Stomach (tissue), 9 donors: ENCODE measurements around the gene EIF6. TPM values are rescaled to one million over a fixed set of nuclear protein-coding genes. Genes with fewer than 3 reads are reported as not detected.

Experiments
- DNase-seq, 2 donors: peaks; one replicate each; pipeline versions ENCODE4 v3.0.0 to v3.0.0-alpha.2; 2013 to 2019
- H3K27ac ChIP-seq, 5 donors: fragments of 200-600 bp in 4 of 5; sonication (generic) in 4 of 5; one replicate each; pipeline ENCODE4 v1.5.1; 2013 to 2019; ENCODE audit warnings: mild to moderate bottlenecking in 1 of 5, moderate library complexity in 1 of 5
- H3K27me3 ChIP-seq, 3 donors: fragments of 200-600 bp; sonication (generic); one replicate each; pipeline ENCODE4 v1.5.1; 2017 to 2019; ENCODE audit warnings: mixed run types in 1 of 3
- H3K36me3 ChIP-seq, 4 donors: fragments of 200-600 bp; sonication (generic); 1 replicate in 3 of 4; 2 replicates in 1 of 4; pipeline ENCODE4 v1.5.1; 2016 to 2019
- H3K4me1 ChIP-seq, 4 donors: fragments of 200-600 bp; sonication (generic); one replicate each; pipeline ENCODE4 v1.5.1; 2016 to 2019
- H3K4me3 ChIP-seq, 4 donors: fragments of 200-600 bp; sonication (generic) in 3 of 4; one replicate each; pipeline ENCODE4 v1.5.1; 2016 to 2019; ENCODE audit warnings: mild to moderate bottlenecking in 1 of 4
- H3K9me3 ChIP-seq, 4 donors: fragments of 200-600 bp; sonication (generic); one replicate each; pipeline ENCODE4 v1.5.1; 2016 to 2019
- EP300 ChIP-seq: sonication (generic); formaldehyde crosslinking; IDR thresholded peaks from one replicate; pipeline ENCODE4 v1.6.1; 2017; ENCODE audit warnings: antibody characterized with exemption
- POLR2A ChIP-seq, 4 donors: fragments of 450-650 bp; IDR thresholded peaks; one replicate each; pipeline ENCODE4 v1.6.1; 2016; ENCODE audit warnings: antibody characterized with exemption in 4 of 4, control low read depth in 2 of 4, mild to moderate bottlenecking in 1 of 4, moderate library complexity in 1 of 4
- POLR2AphosphoS5 ChIP-seq, 3 donors: sonication (generic); formaldehyde crosslinking; IDR thresholded peaks; one replicate each; pipeline ENCODE4 v1.6.1; 2016; ENCODE audit warnings: antibody characterized with exemption in 3 of 3
- WGBS, 5 donors: extraction: QIAGEN DNeasy Blood & Tissue Kit in 3 of 5; methylation state at CpG; one replicate each; pipeline versions ENCODE4 v1.1.5 to v1.1.7; 2013 to 2018; 5-methylcytosine and 5-hydroxymethylcytosine counted together
- intact Hi-C: fragments of 100-400 bp; cut with DNase I; formaldehyde crosslinking; loops from one replicate; pipeline ENCODE4 v1.15.1; 2023; ENCODE audit warnings: low total_unique reads
- polyA plus RNA-seq, 3 donors: library from polyadenylated mRNA; stranded (reverse); fragments of 200-250 nt; gene quantifications; one replicate each; pipeline ENCODE4 v1.2.3, GENCODE V29; 2013
- total RNA-seq, 5 donors: library from RNA; depleted of rRNA; stranded (reverse); fragments of >200 nt; gene quantifications; one replicate each; pipeline versions ENCODE4 v1.1.0 to v1.2.3, GENCODE V29; 2014 to 2016
- TF ChIP-seq, protein P1 (sequence below), 7 experiments: fragments of 450-650 bp in 4 of 7; fragments of 200-600 bp in 3 of 7; sonication (generic) in 3 of 7; IDR thresholded peaks; one replicate each; pipeline ENCODE4 v1.5.1; 2016 to 2019; ENCODE audit warnings: antibody characterized with exemption in 7 of 7, control low read depth in 2 of 7, mild to moderate bottlenecking in 1 of 7
- donor health status: healthy with polysubstance abuse.
- donor health status: Bipolar disorder and iron deficiency.
- donor health status: healthy.

EIF6 gene
- total and polyA plus RNA-seq, 8 donors: 16.3 to 163 (median 99.1) TPM

DNA sequence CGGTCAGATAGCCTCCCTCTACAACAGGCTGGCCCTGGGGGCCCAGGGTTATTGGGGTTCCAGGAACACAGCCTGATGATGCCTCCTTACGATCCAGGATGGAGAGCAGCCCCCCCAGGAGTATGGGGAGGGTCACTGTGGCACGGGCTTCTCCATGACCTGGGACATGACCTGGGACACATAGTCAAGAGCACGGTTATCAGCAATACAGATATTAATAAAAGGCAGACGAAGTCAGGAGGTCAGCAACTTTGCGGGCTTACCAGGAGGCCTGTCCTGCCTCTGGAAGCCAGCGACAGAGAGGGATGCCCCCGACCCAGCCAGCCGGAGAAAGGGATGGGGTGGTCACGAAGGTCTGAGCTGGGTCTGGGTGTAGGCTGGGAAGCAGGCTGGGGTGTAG, 7.4 kb downstream of the EIF6 start:
- peaks cover 18 to 70% (median 64%) of the 10 kb centered on the region in 4 donors for H3K36me3 ChIP-seq
- H3K9me3 ChIP-seq: no peaks in the 10 kb centered on the region
- TF ChIP-seq, protein P1, sequence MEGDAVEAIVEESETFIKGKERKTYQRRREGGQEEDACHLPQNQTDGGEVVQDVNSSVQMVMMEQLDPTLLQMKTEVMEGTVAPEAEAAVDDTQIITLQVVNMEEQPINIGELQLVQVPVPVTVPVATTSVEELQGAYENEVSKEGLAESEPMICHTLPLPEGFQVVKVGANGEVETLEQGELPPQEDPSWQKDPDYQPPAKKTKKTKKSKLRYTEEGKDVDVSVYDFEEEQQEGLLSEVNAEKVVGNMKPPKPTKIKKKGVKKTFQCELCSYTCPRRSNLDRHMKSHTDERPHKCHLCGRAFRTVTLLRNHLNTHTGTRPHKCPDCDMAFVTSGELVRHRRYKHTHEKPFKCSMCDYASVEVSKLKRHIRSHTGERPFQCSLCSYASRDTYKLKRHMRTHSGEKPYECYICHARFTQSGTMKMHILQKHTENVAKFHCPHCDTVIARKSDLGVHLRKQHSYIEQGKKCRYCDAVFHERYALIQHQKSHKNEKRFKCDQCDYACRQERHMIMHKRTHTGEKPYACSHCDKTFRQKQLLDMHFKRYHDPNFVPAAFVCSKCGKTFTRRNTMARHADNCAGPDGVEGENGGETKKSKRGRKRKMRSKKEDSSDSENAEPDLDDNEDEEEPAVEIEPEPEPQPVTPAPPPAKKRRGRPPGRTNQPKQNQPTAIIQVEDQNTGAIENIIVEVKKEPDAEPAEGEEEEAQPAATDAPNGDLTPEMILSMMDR (IDR thresholded peaks at IDR 0.05): no peak
- TF ChIP-seq POLR2AphosphoS5 (IDR thresholded peaks at IDR 0.05): no peak
- TF ChIP-seq POLR2A (IDR thresholded peaks at IDR 0.05): no peak
- no peak for TF ChIP-seq EP300
- no peaks in the 10 kb centered on the region for H3K27me3 ChIP-seq
- intact Hi-C loops: no loop called here
- H3K4me1 ChIP-seq: peaks cover 17 to 57% (median 51%) of the 10 kb centered on the region in 4 donors
- 9 to 11% (median 11%) methylated on average over 9 to 10 of the region's 10 CpGs for WGBS, 5 donors
- DNase-seq: no peak
- H3K4me3 ChIP-seq: peak overlapping the region; percentile 70 to 93 (median 78)
- H3K27ac ChIP-seq: peak overlapping the region; percentile 96 to 99 (median 99)

DNA sequence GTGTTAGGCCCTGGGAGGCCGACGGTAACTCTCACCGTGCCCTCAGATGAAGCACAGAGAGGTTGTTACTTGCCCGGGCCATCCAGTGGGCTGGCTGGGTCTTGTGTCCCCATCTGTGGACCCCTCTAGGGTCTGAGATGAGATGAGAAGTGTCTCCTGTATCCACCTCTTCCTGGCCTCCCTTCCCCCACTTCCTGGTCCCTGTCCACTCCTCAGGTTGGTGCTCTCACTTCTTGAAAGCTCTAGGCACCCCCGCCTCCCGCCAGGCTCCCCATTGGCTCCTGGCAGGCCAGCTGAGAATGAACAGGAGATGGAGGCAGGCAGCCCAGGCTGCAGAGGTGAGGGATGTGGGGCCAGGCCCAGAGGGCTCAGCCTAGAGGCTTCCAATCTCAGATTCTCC, 8.2 kb downstream of the EIF6 start:
- no peak for DNase-seq
- Histone ChIP-seq H3K36me3 (peaks cover 23 to 69% (median 62%) of the 10 kb centered on the region in 4 donors), H3K27me3 (no peaks in the 10 kb centered on the region), H3K9me3 (no peaks in the 10 kb centered on the region), H3K4me1 (peaks cover 17 to 53% (median 45%) of the 10 kb centered on the region in 4 donors), H3K4me3 (peak overlapping the region in 3 of 4 donors; percentile 70 to 93 (median 71)), H3K27ac (peak overlapping the region in 4 of 5 donors; percentile 96 to 99 (median 99))
- intact Hi-C loops: no loop called here
- TF ChIP-seq EP300: no peak
- no peak for TF ChIP-seq POLR2A (IDR thresholded peaks at IDR 0.05)
- TF ChIP-seq, protein P1 (IDR thresholded peaks at IDR 0.05): no peak
- TF ChIP-seq POLR2AphosphoS5 (IDR thresholded peaks at IDR 0.05): no peak
- WGBS, 5 donors: 85 to 97% (median 92%) methylated on average over 6 of the region's 6 CpGs

DNA sequence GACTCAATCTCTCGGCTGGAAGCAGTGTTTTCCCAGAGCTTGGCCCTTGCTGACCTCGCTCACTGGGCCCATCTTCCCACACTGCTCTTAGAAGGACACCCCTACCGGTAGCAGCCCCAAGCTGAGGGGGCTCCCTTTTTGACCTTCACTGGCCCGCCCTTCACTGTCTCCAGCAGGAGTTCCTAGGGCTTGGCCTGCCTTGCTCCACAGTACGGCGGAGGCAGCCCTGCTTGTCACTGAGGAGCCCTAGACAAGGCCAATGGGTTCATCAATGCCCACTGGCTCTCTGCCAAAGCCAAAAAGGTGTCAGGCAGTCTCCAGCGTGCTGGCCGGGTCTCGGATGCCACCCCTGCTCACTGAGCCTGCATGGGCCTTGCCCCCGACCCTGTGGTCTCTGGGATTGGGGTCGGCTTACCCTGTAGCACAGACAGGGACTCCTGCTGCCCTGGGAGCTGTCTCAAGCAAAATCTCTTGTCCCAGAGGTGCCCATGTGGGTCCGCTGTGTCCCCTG, 8.8 kb downstream of the EIF6 start:
- WGBS, 5 donors: 79 to 92% (median 87%) methylated on average over 9 to 12 of the region's 12 CpGs
- H3K27me3 ChIP-seq: no peaks in the 10 kb centered on the region
- intact Hi-C loops: no loop called here
- no peak for DNase-seq
- H3K27ac ChIP-seq: peak overlapping the region in 2 of 5 donors; percentile 96 to 99
- H3K4me3 ChIP-seq: peak overlapping the region in 1 of 4 donors; percentile 71
- no peaks in the 10 kb centered on the region for H3K9me3 ChIP-seq
- TF ChIP-seq POLR2AphosphoS5 (IDR thresholded peaks at IDR 0.05): no peak
- TF ChIP-seq, protein P1 (IDR thresholded peaks at IDR 0.05): no peak
- TF ChIP-seq EP300: no peak
- TF ChIP-seq POLR2A (IDR thresholded peaks at IDR 0.05): no peak
- peaks cover 17 to 52% (median 45%) of the 10 kb centered on the region in 4 donors for H3K4me1 ChIP-seq
- peaks cover 26 to 69% (median 66%) of the 10 kb centered on the region in 4 donors for H3K36me3 ChIP-seq

DNA sequence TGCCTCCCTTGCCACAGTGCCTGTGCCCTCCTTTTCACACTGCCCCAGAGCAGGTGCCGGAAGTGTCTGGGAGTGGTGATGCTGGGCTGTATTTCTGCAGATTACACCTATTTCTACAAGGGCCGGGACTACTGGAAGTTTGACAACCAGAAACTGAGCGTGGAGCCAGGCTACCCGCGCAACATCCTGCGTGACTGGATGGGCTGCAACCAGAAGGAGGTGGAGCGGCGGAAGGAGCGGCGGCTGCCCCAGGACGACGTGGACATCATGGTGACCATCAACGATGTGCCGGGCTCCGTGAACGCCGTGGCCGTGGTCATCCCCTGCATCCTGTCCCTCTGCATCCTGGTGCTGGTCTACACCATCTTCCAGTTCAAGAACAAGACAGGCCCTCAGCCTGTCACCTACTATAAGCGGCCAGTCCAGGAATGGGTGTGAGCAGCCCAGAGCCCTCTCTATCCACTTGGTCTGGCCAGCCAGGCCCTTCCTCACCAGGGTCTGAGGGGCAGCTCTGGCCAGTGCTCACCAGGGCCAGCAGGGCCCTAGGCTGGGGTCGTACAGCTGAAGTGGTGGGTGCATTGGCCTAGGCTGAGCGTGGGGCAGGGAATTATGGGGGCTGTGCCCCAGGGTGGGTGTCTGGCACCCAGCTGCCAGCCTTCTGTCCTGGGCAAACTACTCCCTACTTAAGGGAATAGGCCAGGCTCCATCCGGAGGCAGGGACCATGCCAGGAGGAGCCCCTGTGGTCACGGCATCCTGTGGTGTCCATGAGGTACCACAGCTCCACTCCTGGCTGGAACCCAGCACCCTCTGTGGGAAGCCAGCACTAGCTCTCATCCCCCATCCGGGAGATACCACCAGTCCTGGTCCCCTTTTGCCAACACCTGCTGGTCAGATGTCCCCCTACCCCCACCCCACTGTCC, 10.1 kb downstream of the EIF6 start:
- Histone ChIP-seq H3K9me3 (no peaks in the 10 kb centered on the region), H3K4me1 (peaks cover 17 to 43% (median 38%) of the 10 kb centered on the region in 4 donors), H3K27me3 (no peaks in the 10 kb centered on the region), H3K36me3 (peaks cover 14 to 69% (median 65%) of the 10 kb centered on the region in 4 donors), H3K4me3 (no peak overlapping the region), H3K27ac (peak overlapping the region in 1 of 5 donors; percentile 10)
- DNase-seq: no peak
- intact Hi-C loops: no loop called here
- 90 to 93% (median 92%) methylated on average over 20 to 24 of the region's 24 CpGs for WGBS, 5 donors
- TF ChIP-seq POLR2A (IDR thresholded peaks at IDR 0.05) (no peak), EP300 (no peak), POLR2AphosphoS5 (IDR thresholded peaks at IDR 0.05) (no peak)
- TF ChIP-seq, protein P1 (IDR thresholded peaks at IDR 0.05): no peak
